ENCODE measurements around the gene RIMBP2.
"Not testable (repeated sequence)": the region's sequence is repeated elsewhere in the genome, so short reads cannot be mapped to it uniquely, and the experiment has no call there.

Gene RIMBP2

GRCh38 chr12:130738403-130738802 is 22.3 kb upstream of the RIMBP2 start:
- not testable (repeated sequence) for DNase-seq

- no peak for DNase-seq
Measured at GRCh38 chr12:130737731-130738130, 21.6 kb upstream of the RIMBP2 start.

- no peak for DNase-seq
Measured at GRCh38 chr12:130729344-130729743, 13.2 kb upstream of the RIMBP2 start.

GRCh38 chr12:130728158-130729058 is 12.3 kb upstream of the RIMBP2 start:
- DNase-seq: no peak

GRCh38 chr12:130719263-130719859 is 3.3 kb upstream of the RIMBP2 start:
- no peak for DNase-seq

GRCh38 chr12:130717752-130718151 is 1.7 kb upstream of the RIMBP2 start:
- no peak for DNase-seq

- no peak for DNase-seq
Measured at GRCh38 chr12:130716969-130717366, 869 bp upstream of the RIMBP2 start.

- DNase-seq: no peak
Measured at GRCh38 chr12:130715150-130715997, 725 bp downstream of the RIMBP2 start.

GRCh38 chr12:130714591-130715149 is 1.4 kb downstream of the RIMBP2 start:
- DNase-seq: no peak

- DNase-seq: no peak
Measured at GRCh38 chr12:130714091-130714590, 2.0 kb downstream of the RIMBP2 start.

- no peak for DNase-seq
Measured at GRCh38 chr12:130713581-130713991, 2.5 kb downstream of the RIMBP2 start.

- no peak for DNase-seq
Measured at GRCh38 chr12:130712346-130713065, 3.6 kb downstream of the RIMBP2 start.

GRCh38 chr12:130711756-130712155 is 4.3 kb downstream of the RIMBP2 start:
- no peak for DNase-seq

- no peak for DNase-seq
Measured at GRCh38 chr12:130710733-130711080, 5.4 kb downstream of the RIMBP2 start.

- no peak for DNase-seq
Measured at GRCh38 chr12:130709971-130710732, 5.9 kb downstream of the RIMBP2 start.

- no peak for DNase-seq
Measured at GRCh38 chr12:130709151-130709970, 6.7 kb downstream of the RIMBP2 start.

GRCh38 chr12:130708648-130709047 is 7.5 kb downstream of the RIMBP2 start:
- no peak for DNase-seq

GRCh38 chr12:130707571-130707891 is 8.6 kb downstream of the RIMBP2 start:
- no peak for DNase-seq

- no peak for DNase-seq
Measured at GRCh38 chr12:130706885-130707570, 9.1 kb downstream of the RIMBP2 start.

- no peak for DNase-seq
Measured at GRCh38 chr12:130706311-130706710, 9.8 kb downstream of the RIMBP2 start.

Measured in activated gamma-delta T cell (primary cell).